GM18951 (cell line): ENCODE measurements around the gene CHST3.

Source experiments
- POLR2A ChIP-seq: IDR thresholded peaks from 4 replicates; pipeline ENCODE4 v1.6.1; 2011; ENCODE audit warnings: mild to moderate bottlenecking; ENCODE audit not compliant: insufficient read length, insufficient read depth; ENCODE audit errors: extremely low read depth
- in situ Hi-C: fragments of 300-500 bp; cut with MboI; formaldehyde crosslinking; loops from one replicate; pipeline ENCODE4 v1.12.0; 2022; ENCODE audit warnings: low sequenced_read_pairs, mixed read lengths, inconsistent platforms; ENCODE audit not compliant: unreplicated experiment

The CHST3 gene

DNA sequence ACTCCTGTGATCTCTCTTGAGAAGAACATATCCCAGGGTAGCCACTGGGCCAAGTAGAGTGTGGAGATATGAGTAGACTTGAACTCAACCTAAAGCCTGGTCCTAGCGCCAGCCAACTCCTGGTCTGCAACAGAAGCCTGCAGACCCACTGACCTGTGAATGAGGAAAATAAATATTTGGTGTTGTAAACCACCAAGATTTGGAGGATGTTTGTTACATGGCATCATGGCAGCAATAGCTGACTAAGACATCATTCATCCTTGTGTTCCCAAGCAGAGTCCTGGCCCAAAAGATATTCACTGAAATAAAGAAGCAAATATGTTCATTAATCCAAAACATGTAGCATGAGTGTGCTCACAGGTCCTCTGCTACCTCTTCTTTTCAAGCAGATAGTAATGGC is 26.0 kb upstream of the CHST3 start:
- in situ Hi-C loops = no loop called here
- no peak for TF ChIP-seq POLR2A

DNA sequence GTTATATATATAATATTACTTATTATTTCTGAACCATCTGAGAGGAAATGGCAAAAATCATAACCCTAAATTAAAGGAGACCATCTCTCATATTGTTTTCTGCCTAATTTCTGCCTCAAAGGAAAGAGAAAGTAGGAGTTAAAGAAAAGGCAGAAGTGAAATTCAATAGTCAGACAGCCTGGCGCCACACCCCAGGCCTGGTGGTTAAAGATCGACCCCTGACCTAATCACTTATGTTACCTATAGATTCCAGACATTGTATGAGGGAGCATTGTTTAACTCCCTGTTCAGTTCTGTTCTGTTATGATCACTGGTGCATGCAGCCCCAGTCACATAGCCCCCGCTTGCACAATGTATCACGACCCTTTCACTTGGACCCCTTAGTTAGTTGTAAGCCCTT is 24.9 kb upstream of the CHST3 start:
- in situ Hi-C loops = no loop called here
- TF ChIP-seq POLR2A = no peak

DNA sequence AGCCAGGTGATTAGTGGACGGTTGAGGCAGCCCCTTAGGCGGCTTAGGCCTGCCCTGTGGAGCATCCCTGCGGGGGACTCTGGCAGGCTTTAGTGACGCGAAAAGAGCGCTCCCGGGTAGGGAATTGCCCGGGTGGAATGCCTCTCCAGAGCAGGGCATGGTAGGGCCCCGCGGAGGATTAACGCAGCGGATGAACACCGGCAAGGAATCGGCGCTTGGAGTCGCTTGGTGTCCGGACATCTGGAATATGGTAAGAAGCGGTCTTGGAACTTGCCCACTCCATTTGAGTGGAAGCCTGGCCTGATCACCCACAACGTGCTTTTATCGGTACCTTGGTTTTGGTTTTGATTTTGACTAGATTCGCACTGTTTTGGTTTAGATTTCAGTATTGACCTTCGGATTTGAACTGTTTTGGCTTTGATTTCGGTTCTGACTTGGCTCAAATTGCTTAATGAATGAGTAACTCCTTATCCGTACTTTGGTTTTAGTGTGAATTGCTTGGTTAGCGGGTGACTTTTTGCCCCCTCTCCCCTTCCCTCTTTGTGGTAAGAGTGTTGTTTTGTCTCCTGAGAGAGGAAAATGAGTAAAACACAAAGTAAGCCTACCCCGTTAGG is 24.2 kb upstream of the CHST3 start:
- in situ Hi-C loops = no loop called here
- no peak for TF ChIP-seq POLR2A

DNA sequence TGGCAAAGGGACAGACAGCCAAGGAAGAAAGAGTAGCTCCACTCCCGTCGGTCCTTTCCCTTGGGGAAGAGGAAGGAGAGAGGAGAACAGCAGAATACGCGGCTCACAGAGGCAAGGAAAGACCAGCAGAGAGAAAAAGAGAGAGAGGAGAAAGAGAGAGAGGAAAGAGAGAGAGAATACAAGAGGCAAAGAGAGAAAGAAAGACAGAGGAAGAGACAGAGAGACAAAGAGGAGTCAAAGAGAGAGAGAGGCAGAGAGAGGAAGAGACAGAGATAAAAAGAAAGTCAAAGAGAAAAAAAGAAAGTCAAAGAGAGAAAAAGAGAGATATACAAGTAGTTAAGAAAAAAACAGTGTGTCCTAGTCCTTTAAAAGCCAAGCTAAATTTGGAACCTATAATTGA is 23.4 kb upstream of the CHST3 start:
- in situ Hi-C loops = no loop called here
- TF ChIP-seq POLR2A = no peak

DNA sequence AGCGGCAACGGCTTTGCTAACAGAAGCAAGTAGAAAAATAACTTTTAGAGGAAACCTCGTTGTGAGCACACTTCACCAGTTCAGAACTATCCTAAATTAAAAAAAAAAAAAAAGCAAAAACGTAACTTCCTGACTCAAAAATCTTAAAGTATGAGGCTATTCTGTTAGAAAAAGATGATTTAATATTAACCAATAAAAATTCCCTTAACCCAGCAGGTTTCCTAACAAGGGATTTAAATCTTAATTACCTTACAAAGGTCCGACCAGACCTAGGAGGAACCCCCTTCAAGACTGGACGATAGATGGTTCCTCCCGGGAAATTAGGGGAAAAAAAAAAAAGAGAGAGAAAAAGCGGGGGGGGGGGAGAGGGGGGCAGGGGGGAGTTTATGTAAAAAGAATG is 22.9 kb upstream of the CHST3 start:
- in situ Hi-C loops = no loop called here
- no peak for TF ChIP-seq POLR2A

DNA sequence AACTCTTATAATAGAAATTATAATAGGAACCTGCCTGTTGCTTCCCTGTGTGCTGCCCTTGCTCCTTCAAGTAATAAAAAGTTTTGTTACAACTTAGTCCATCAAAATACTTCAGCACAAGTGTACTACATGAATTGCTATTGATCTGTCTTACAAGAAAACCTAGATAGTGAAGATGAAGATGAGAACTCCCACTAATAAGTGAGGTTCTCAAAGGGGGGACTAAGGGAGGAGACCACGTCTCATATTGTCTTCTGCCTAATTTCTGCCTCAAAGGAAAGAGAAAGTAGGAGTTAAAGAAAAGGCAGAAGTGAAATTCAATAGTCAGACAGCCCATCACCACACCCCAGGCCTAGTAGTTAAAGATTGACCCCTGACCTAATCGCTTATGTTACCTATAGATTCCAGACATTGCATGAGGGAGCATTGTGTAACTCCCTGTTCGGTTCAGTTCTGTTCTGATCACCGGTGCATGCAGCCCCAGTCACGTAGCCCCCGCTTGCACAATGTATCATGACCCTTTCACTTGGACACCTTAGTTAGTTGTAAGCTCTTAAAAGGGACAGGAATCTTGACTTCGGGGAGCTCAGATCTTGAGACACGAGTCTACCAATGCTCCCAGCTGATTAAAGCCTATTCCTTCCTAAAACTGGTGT is 18.2 kb upstream of the CHST3 start:
- TF ChIP-seq POLR2A = no peak
- in situ Hi-C loops = no loop called here

DNA sequence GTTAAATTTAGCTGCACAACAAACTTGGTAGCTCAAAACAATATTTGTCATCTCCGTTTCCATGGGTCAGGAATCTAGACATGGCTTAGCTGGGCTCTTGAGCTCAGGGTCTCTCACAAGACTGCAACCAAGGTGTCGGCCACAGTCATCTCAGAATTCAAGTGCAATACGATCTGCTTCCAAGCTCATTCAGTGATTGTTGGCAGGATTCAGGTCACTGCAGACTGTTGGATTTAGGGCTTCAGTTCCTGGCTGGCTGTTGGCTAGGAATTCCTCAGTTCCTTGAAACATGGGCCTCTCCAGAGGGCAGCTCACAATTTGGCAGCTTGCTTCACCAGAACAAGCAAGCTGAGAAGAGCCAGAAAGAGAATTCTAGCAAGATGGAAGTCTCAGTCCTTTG is 17.5 kb upstream of the CHST3 start:
- no peak for TF ChIP-seq POLR2A
- in situ Hi-C loops = no loop called here

DNA sequence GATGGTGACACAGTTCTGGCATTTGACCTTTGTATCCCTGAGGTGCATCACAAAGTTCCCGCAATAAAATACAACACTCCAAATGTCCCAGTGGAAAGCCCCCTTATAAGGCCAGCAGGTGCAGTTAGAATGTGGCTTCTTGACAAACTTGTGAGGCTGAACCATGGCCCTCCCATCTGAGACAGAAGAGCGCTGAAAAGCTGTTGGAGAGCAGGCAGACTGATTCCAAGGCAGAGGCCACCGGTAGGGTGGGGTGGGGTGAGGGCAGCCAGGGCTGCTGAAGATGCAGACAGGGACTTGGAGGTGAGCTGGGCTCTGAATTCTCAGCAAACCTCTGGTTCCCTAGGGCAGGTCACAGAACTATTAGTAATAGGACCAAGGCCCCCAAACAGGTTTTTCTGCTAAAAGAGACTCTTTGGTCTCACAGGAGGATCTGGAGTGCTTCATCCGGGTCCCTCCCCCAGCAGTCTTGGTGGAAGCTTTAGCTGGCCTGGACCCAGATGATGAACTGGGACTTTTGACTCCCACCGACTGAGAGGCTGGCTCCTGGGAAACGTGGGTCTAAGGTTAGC is 15.6 kb upstream of the CHST3 start:
- no peak for TF ChIP-seq POLR2A
- in situ Hi-C loops = no loop called here

DNA sequence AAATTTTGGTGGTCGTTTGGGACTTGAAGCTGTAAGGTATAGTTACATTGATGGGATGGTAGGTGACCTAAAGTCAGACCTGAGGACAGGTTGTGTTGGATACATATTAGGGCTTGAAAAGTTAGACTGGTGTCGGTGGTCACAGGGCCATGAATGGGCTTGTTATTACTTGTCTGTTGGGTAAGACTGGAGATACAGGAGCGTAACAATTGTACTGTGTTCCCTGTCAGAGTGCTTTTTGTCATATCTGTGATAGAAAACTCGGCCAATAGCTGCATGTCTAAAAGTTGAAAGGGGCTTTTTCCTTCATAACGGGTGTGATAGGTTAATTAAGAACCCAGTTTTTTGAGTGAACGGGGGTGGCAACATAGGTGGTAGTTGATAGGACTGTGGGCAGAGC is 13.5 kb upstream of the CHST3 start:
- in situ Hi-C loops = no loop called here
- no peak for TF ChIP-seq POLR2A

DNA sequence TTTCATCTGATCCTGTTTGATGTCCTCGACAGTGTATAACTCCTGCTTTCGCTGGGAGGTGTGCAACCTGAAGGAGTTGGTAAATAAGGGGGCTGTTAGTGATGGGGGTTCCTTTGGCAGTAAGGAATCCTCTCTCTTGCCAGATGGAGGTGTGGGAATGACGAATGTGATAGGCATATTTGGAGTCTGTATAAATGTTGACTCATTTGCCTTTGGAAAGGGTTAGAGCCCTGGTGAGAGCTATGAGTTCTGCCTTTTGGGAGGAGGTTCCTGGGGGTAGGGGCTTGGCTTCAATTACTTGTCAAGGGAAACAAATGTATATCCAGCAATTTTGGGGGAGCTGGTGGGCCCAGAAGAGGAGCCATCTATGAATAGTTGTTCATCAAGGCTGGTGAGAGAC is 11.4 kb upstream of the CHST3 start:
- in situ Hi-C loops = no loop called here
- no peak for TF ChIP-seq POLR2A

DNA sequence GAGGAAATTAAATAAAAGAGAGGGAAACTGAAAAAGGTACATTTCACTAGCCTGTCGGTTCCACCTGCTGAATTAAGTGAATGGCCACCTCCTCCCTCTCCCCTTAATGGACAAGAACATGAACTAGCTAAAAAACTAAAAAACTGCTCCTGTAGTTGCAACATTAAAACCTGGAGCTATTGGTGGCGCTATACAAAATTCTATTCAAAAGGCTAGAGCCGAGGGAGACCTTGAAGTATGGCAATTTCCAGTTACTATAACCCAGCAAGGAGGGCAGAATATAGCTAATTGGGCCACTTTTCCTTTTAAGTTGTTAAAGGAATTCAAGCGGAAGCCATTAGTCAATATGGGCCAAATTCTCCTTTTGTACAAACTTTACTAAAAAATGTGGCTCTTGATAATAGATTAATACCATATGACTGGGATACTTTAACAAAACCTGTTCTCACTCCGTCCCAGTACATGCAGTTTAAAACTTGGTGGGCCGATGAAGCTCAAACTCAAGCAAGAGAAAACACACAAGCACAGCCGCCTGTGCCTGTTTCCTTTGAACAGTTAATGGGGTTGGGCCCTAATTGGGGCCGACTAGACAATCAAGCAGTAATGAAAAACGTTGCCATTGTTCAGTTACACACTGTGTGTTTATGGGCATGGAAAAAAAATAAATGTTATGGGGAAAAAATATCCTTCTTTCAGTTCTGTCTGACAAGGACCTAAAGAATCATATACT is 6.5 kb upstream of the CHST3 start:
- in situ Hi-C loops = no loop called here
- no peak for TF ChIP-seq POLR2A

DNA sequence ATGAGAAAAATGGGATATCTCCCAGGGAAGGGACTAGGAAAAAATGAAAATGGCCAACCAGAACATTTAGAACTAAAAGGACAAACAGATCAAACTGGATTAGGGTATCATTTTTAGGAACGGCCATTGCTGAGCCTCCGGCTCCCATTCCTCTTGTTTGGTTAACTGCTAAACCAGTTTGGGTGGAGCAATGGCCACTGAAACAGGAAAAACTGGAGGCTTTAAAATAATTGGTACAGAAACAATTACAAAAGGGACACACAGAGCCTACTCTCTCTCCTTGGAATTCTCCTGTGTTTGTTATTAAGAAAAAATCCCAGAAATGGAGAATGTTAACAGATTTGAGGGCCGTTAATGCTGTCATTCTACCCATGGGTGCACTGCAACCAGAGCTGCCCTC is 4.7 kb upstream of the CHST3 start:
- in situ Hi-C loops = no loop called here
- no peak for TF ChIP-seq POLR2A

DNA sequence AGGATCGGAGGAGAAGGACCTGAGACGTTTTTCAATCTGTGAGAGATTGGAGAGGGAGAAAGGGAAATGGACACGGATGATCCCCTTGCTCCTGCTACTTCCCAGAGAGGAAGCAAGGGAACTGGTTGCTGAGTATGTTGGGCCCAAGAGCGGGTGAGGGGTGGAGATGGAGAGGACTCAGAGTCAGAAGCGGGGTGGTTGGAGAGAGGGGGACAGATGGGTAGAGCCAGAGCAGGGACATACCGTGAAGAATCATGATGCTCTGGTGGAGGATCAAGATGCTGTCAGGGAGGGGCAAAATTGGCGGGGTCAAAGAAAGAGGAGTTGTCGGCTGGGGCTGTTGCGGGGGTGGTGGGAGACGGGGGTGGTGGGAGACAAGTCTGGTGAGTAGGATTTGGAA is 2.4 kb upstream of the CHST3 start:
- no peak for TF ChIP-seq POLR2A
- in situ Hi-C loops = no loop called here

DNA sequence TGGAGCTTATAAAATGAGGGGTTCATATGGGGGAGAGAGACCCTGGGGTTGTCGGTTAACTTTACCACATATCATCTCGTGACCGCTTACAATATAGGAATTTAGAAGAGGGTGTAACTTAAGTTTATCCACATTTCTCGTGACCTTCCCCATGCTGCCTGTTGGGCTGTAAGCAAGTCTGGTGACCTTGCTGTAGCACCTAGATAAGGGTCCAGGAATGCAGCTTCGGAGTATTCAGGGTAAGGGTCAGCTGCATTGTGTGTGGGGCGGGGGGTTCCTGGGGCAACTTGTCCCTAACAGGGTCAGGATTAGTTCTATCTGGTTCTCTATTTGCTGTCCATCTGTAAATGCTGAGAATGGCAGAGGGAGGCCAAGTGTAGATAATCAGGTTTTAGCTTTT is 1.3 kb upstream of the CHST3 start:
- in situ Hi-C loops = no loop called here
- TF ChIP-seq POLR2A = no peak
